Fibroblast of villous mesenchyme (primary cell): Measurements from ENCODE around the gene MGMT. TPM values are rescaled to one million over a fixed set of nuclear protein-coding genes. Genes with fewer than 3 reads are reported as not detected.

ENCODE experiments used
- DNase-seq: peaks from one replicate; pipeline ENCODE4 v3.0.0-alpha.2; 2010; ENCODE audit warnings: low read depth
- H3K4me3 ChIP-seq: 2 replicates; pipeline ENCODE4 v1.5.1; 2011; ENCODE audit warnings: low read depth, mild to moderate bottlenecking, low read length
- CTCF ChIP-seq: IDR thresholded peaks from 2 replicates; pipeline ENCODE4 v1.5.1; 2012; ENCODE audit warnings: low read depth, mild to moderate bottlenecking, low read length; ENCODE audit not compliant: insufficient read depth
- total RNA-seq: library from RNA; depleted of rRNA; stranded (reverse); fragments of >200 nt; gene quantifications from 2 replicates; pipeline ENCODE4 v1.2.3, GENCODE V29; 2012

The MGMT gene
- total RNA-seq, 1 donor = 10.4 TPM

DNA sequence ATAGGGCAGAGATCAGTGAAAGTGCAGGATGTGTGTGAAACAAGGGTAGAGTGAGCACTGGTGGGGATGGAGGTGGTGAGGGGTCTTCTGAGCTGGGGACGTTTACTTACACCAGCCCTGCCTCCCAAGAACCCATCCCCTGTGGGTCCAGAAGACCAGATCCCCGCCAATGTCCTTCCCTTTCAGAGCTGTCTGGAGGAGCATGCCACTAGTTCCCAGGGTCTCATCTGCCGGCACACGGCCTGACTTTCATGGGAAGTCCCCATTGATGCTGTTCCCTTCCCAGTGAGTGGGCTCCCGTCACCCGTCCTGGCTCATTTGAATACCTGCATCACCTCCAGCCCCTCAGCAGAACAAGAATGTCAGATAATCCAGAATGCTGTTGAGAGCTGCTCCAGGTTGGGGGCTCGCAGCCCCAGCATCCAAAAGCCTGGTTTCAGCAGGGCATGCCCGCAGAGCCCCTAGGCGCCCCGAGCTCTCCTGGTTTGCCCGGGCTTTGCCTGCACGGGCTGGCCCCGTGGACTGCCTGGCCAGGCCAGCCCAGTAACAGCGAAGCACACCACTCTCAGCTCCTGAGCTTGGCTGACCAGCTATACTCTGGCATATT is 246.7 kb downstream of the MGMT start:
- DNase-seq = no peak
- H3K4me3 ChIP-seq = no peak overlapping the region
- TF ChIP-seq CTCF = no peak

DNA sequence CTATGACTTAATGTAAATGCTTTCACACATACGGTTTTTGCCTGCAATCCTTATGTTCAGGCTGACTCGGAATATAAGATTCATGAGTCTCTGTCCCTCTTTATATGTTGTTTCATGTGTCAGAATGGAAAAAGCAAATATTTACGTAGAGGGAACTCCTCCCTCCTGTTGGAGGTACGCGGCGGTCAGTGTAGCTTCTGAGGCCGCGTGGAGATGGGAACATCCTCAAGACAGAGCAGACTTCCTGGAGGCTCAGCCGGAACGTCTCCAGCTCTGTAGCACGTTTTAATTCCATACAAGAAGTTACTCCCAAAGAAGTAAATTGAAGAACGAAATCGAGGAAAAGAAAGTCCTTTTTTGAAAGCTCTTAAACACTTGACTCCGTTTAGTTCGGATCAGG is 248.8 kb downstream of the MGMT start:
- no peak overlapping the region for H3K4me3 ChIP-seq
- TF ChIP-seq CTCF = no peak
- no peak for DNase-seq

DNA sequence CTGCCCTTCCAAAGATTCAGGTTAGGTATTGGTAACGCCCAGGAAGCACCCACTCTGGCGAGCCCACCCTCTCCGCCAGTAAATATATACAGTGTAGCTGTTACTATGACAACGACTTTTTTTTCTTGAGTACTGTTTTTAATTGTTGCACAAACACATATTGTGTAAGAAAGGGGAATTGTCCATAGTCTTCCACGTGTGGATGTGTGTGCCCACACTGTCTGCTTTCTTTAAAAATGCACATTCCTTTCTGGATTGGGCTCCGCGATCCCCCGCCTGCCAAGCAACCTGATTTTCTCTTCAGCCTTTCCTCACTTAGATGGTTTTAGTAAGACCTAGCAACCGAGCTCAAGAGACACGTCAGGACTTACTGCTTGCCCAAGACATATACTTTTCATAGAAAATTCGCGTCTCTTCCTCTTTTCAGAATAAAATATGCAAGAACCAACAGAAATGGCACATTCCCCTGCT is 249.2 kb downstream of the MGMT start:
- H3K4me3 ChIP-seq = no peak overlapping the region
- TF ChIP-seq CTCF = no peak
- DNase-seq = no peak

GRCh38 chr10:129716881-129717280 is 249.8 kb downstream of the MGMT start:
- no peak overlapping the region for H3K4me3 ChIP-seq
- no peak for TF ChIP-seq CTCF
- no peak for DNase-seq

- no peak for TF ChIP-seq CTCF
- H3K4me3 ChIP-seq = no peak overlapping the region
- DNase-seq = no peak
These were observed 250.9 kb downstream of the MGMT start for GRCh38 chr10:129717816-129718547.

GRCh38 chr10:129718548-129719414 is 251.7 kb downstream of the MGMT start:
- no peak overlapping the region for H3K4me3 ChIP-seq
- no peak for DNase-seq
- no peak for TF ChIP-seq CTCF
